Activated B cell treated with CpG ODN at 0.5 μM for 24 hours (primary cell): Measurements from ENCODE around the gene C2CD3. TPM values are rescaled to one million over a fixed set of nuclear protein-coding genes. Genes with fewer than 3 reads are reported as not detected.

Source experiments
- ATAC-seq: fragments of 200-7000 bp; cut with Tn5 transposase; one replicate; pipeline ENCODE4 v1.10.0; 2021; ENCODE audit warnings: low read depth, mild to moderate bottlenecking, moderate library complexity
- CTCF ChIA-PET: fragments of 350-600 bp; sonication (Branson Sonifier 250); formaldehyde crosslinking; loops from one replicate; lab custom pipeline; 2021; ENCODE audit warnings: antibody characterized with exemption; lab: Charles Lee
- POLR2A ChIA-PET: fragments of 350-600 bp; sonication (Branson Sonifier 250); formaldehyde crosslinking; loops from one replicate; lab custom pipeline; 2021; ENCODE audit warnings: antibody characterized with exemption; lab: Charles Lee
- DNase-seq: peaks from one replicate; pipeline ENCODE4 v3.0.0; 2022
- H3K27ac Mint-ChIP-seq: one replicate; pipeline ENCODE4 v1.8.0; 2020; ENCODE audit warnings: mixed read lengths
- H3K27me3 Mint-ChIP-seq: one replicate; pipeline ENCODE4 v1.8.0; 2021; ENCODE audit warnings: mixed read lengths
- H3K36me3 Mint-ChIP-seq: one replicate; pipeline ENCODE4 v1.8.0; 2021; ENCODE audit warnings: low read depth, mixed read lengths
- H3K4me1 Mint-ChIP-seq: one replicate; pipeline ENCODE4 v1.8.0; 2021; ENCODE audit warnings: mixed read lengths
- H3K4me3 Mint-ChIP-seq: one replicate; pipeline ENCODE4 v1.8.0; 2020; ENCODE audit warnings: mild to moderate bottlenecking, mixed read lengths
- H3K9me3 Mint-ChIP-seq: one replicate; pipeline ENCODE4 v1.8.0; 2020; ENCODE audit warnings: mixed read lengths
- CTCF ChIP-seq: fragments of 200-600 bp; IDR thresholded peaks from one replicate; pipeline ENCODE4 v1.8.0; 2022; ENCODE audit warnings: antibody characterized with exemption, mild to moderate bottlenecking
- intact Hi-C: fragments of 100-400 bp; cut with micrococcal nuclease; formaldehyde crosslinking; loops from one replicate; pipeline ENCODE4 v1.15.1; 2024
- total RNA-seq: library from RNA; stranded (reverse); gene quantifications from 2 replicates; pipeline ENCODE4 v1.2.3, GENCODE V29; 2022

C2CD3 gene
- total RNA-seq, 1 donor from 2014 or later, result 50.3 TPM

DNA sequence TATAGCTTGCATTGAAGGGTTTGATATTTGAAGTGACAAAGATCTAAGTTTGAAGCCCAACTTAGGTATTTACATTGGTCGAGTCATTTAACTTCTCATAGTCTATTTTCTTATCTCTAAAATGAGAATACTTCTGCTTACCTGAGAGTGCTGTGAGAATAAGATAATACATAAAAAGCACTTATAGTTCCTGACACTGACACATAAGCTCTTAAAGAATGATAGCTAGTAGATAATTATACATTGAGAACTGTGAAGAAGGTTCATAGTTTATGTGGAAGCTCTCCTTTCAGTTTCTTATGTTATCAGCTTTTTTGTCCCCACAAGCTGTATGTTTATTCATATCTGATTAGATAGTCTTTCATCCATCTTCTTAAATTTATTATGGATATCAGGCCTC lies 5.1 kb upstream of the C2CD3 start:
- TF ChIP-seq CTCF, result no peak
- Mint-ChIP-seq H3K27me3 (no peaks in the 10 kb centered on the region), H3K9me3 (no peaks in the 10 kb centered on the region), H3K36me3 (peaks cover 5% of the 10 kb centered on the region), H3K4me1 (peaks cover 4% of the 10 kb centered on the region), H3K4me3 (no peak overlapping the region), H3K27ac (no peak overlapping the region)
- intact Hi-C loops, result no loop called here
- ATAC-seq (no peak), DNase-seq (no peak)
- ChIA-PET POLR2A (no interaction called here), CTCF (no interaction called here)

GRCh38 chr11:74171997-74172396 lies 1.2 kb upstream of the C2CD3 start:
- no peaks in the 10 kb centered on the region for H3K9me3 Mint-ChIP-seq
- H3K4me1 Mint-ChIP-seq, result peaks cover 12% of the 10 kb centered on the region
- intact Hi-C loops, result loop anchor here (1.0 to 2.0 kb wide), 6 partner anchors 192 to 411 kb away; partner anchors contain the start of genes COA4, PAAF1, PGM2L1 and RAB6A
- ChIA-PET CTCF (no interaction called here), POLR2A (interaction anchor here (2.8 kb wide), 1 partner anchor 191 kb away, joined by 35 read pairs; the partner anchor contains the start of gene UCP2)
- no peaks in the 10 kb centered on the region for H3K27me3 Mint-ChIP-seq
- H3K27ac Mint-ChIP-seq, result no peak overlapping the region
- DNase-seq (no peak), ATAC-seq (no peak)
- H3K36me3 Mint-ChIP-seq, result peaks cover 15% of the 10 kb centered on the region
- H3K4me3 Mint-ChIP-seq, result no peak overlapping the region
- TF ChIP-seq CTCF, result no peak

GRCh38 chr11:74171630-74171968 lies 797 bp upstream of the C2CD3 start:
- intact Hi-C loops, result loop anchor here (1.0 to 2.0 kb wide), 6 partner anchors 191 to 410 kb away; partner anchors contain the start of genes COA4, PAAF1, PGM2L1 and RAB6A
- CTCF ChIA-PET, result interaction anchor here (1.4 kb wide), 1 partner anchor 208 kb away, joined by 4 read pairs; no protein-coding TSS in a partner anchor
- Mint-ChIP-seq H3K4me3 (no peak overlapping the region), H3K36me3 (peaks cover 19% of the 10 kb centered on the region), H3K27ac (no peak overlapping the region), H3K9me3 (no peaks in the 10 kb centered on the region), H3K27me3 (no peaks in the 10 kb centered on the region), H3K4me1 (peaks cover 12% of the 10 kb centered on the region)
- TF ChIP-seq CTCF, result no peak
- POLR2A ChIA-PET, result interaction anchor here (0.6 to 2.8 kb wide), 6 partner anchors 190 to 1036 kb away, joined by 3 to 35 read pairs (median 7); partner anchors contain the start of genes LIPT2, MRPL48 and UCP2
- ATAC-seq, result no peak
- DNase-seq, result no peak

DNA sequence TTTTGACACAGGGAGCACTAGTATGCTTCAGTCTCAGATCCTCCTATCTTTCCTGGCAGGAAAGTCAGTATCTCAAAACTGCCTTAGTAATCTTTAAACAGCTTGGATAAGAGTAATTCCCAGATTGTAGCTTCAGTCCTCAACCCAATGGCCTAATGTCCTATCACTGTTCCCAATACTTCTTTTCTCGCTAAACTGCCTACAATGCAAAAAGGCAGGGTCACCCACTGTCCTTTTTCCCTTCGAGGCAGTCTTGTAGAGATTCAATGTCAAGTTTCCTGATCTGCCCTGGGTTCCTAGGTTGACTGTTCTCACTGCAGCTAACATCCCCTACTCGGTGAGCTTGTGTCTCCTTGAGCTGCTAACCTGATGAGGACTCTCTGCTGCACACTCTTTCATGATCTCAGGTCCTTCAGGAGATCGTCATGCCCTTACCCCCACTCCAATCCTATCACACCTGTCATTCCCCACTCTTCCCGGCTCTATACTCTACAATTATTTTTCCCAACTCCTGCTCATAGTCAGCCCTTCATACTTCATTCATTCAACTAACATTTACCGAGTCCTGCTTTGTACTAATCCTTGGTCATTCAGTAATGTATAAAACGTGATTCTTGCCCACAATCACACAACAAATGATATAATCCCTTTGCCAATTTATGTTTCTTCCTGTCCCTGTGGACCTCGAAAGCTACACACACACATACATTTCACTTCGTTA lies 904 bp downstream of the C2CD3 start:
- Mint-ChIP-seq H3K9me3 (no peaks in the 10 kb centered on the region), H3K27ac (no peak overlapping the region), H3K4me1 (peaks cover 12% of the 10 kb centered on the region), H3K4me3 (no peak overlapping the region), H3K27me3 (no peaks in the 10 kb centered on the region), H3K36me3 (peaks cover 28% of the 10 kb centered on the region)
- DNase-seq, result no peak
- no peak for TF ChIP-seq CTCF
- no peak for ATAC-seq
- ChIA-PET CTCF (interaction anchor here (1.4 kb wide), 1 partner anchor 206 kb away, joined by 4 read pairs; no protein-coding TSS in a partner anchor), POLR2A (interaction anchor here (0.6 to 2.8 kb wide), 7 partner anchors 156 to 293 kb away, joined by 4 to 35 read pairs (median 4); partner anchors contain the start of gene UCP2)
- intact Hi-C loops, result loop anchor here (2.0 kb wide), 2 partner anchors 293 to 391 kb away; partner anchors contain the start of genes COA4 and PAAF1

DNA sequence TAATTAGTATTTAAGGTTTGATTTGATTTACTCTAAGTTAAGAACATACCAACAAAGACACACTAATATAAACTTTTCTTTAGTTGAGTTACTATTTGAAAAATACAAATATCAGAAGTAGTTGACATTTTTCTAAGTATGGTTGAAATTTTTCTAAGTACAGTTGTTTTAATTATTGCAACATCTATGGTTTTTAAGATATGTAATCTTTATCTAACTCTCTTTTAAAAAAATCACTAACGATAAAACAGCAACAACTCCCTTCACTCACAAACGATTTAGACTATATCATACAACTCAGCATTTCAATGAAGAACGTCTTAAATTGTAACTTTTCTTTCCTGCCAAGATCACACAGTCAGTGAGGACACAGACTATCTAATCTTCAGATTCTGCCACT lies 2.0 kb downstream of the C2CD3 start:
- Mint-ChIP-seq H3K27ac (no peak overlapping the region), H3K4me1 (peaks cover 7% of the 10 kb centered on the region), H3K27me3 (no peaks in the 10 kb centered on the region), H3K4me3 (no peak overlapping the region), H3K9me3 (no peaks in the 10 kb centered on the region), H3K36me3 (peaks cover 36% of the 10 kb centered on the region)
- no peak for ATAC-seq
- POLR2A ChIA-PET, result no interaction called here
- CTCF ChIA-PET, result no interaction called here
- no peak for DNase-seq
- intact Hi-C loops, result no loop called here
- no peak for TF ChIP-seq CTCF
